ENCODE data around the gene MCF2L2.

Gene MCF2L2

GRCh38 chr3:183381673-183382072 is 46.7 kb downstream of the MCF2L2 start:
- no peak for TF ChIP-seq CTCF (IDR thresholded peaks at IDR 0.05; ENCODE audit: extremely low read depth, insufficient read depth, missing control alignments)
- no peak for DNase-seq (ENCODE audit: low spot score)
- in situ Hi-C loops (cut with MboI; ENCODE audit: low pct_unique_long_range_greater_than_20kb, low sequenced_read_pairs, unreplicated experiment) = loop anchor here (10.0 to 25.0 kb wide), 3 partner anchors 257 to 669 kb away; no protein-coding TSS in a partner anchor

- in situ Hi-C loops (cut with MboI; ENCODE audit: low pct_unique_long_range_greater_than_20kb, low sequenced_read_pairs, unreplicated experiment) = loop anchor here (10.0 to 25.0 kb wide), 3 partner anchors 256 to 669 kb away; no protein-coding TSS in a partner anchor
- no peak for TF ChIP-seq CTCF (IDR thresholded peaks at IDR 0.05; ENCODE audit: extremely low read depth, insufficient read depth, missing control alignments)
- DNase-seq (ENCODE audit: low spot score) = no peak
These were observed 47.2 kb downstream of the MCF2L2 start for GRCh38 chr3:183381179-183381578.

GRCh38 chr3:183378951-183379350 is 49.5 kb downstream of the MCF2L2 start:
- DNase-seq (ENCODE audit: low spot score) = no peak
- TF ChIP-seq CTCF (IDR thresholded peaks at IDR 0.05; ENCODE audit: extremely low read depth, insufficient read depth, missing control alignments) = no peak
- in situ Hi-C loops (cut with MboI; ENCODE audit: low pct_unique_long_range_greater_than_20kb, low sequenced_read_pairs, unreplicated experiment) = loop anchor here (25.0 kb wide), 2 partner anchors 467 to 667 kb away; no protein-coding TSS in a partner anchor

- in situ Hi-C loops (cut with MboI; ENCODE audit: low pct_unique_long_range_greater_than_20kb, low sequenced_read_pairs, unreplicated experiment) = loop anchor here (25.0 kb wide), 2 partner anchors 466 to 666 kb away; no protein-coding TSS in a partner anchor
- no peak for DNase-seq (ENCODE audit: low spot score)
- no peak for TF ChIP-seq CTCF (IDR thresholded peaks at IDR 0.05; ENCODE audit: extremely low read depth, insufficient read depth, missing control alignments)
These were observed 49.9 kb downstream of the MCF2L2 start for GRCh38 chr3:183378545-183378944.

GRCh38 chr3:183378008-183378407 is 50.4 kb downstream of the MCF2L2 start:
- no peak for TF ChIP-seq CTCF (IDR thresholded peaks at IDR 0.05; ENCODE audit: extremely low read depth, insufficient read depth, missing control alignments)
- no peak for DNase-seq (ENCODE audit: low spot score)
- in situ Hi-C loops (cut with MboI; ENCODE audit: low pct_unique_long_range_greater_than_20kb, low sequenced_read_pairs, unreplicated experiment) = loop anchor here (25.0 kb wide), 2 partner anchors 466 to 666 kb away; no protein-coding TSS in a partner anchor

- DNase-seq (ENCODE audit: low spot score) = no peak
- TF ChIP-seq CTCF (IDR thresholded peaks at IDR 0.05; ENCODE audit: extremely low read depth, insufficient read depth, missing control alignments) = no peak
- in situ Hi-C loops (cut with MboI; ENCODE audit: low pct_unique_long_range_greater_than_20kb, low sequenced_read_pairs, unreplicated experiment) = loop anchor here (25.0 kb wide), 2 partner anchors 465 to 665 kb away; no protein-coding TSS in a partner anchor
These were observed 51.0 kb downstream of the MCF2L2 start for GRCh38 chr3:183377307-183377959.
